ENCODE results near the gene ELANE.
A peak's percentile ranks its signal among the peaks of the same experiment; 100 is the strongest.

The ELANE gene

DNA sequence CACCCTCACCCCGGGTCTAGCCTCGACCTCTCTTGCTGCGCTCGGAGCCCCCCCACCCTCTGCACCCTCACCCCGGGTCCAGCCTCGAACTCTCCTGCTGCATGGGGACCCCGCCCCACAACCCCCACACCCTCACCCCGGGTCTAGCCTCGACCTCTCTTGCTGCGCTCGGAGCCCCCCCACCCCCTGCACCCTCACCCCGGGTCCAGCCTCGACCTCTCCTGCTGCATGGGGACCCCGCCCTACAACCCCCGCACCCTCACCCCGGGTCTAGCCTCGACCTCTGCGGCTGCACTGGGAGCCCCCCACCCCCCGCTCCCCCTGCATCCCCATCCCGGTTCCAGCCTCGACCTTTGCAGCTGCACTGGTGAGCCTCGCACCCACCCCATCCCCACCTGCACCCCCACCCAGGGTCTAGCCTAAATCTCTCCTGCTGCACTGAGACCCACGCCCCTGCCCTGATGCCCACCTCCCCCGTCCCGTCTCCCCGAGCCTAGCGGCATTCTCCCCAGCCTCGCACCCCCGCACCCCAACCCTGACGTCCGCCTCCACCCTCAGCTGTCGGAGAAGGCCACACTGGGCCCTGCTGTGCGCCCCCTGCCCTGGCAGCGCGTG, 9.1 kb downstream of the ELANE start:
- DNase-seq = no peak

DNA sequence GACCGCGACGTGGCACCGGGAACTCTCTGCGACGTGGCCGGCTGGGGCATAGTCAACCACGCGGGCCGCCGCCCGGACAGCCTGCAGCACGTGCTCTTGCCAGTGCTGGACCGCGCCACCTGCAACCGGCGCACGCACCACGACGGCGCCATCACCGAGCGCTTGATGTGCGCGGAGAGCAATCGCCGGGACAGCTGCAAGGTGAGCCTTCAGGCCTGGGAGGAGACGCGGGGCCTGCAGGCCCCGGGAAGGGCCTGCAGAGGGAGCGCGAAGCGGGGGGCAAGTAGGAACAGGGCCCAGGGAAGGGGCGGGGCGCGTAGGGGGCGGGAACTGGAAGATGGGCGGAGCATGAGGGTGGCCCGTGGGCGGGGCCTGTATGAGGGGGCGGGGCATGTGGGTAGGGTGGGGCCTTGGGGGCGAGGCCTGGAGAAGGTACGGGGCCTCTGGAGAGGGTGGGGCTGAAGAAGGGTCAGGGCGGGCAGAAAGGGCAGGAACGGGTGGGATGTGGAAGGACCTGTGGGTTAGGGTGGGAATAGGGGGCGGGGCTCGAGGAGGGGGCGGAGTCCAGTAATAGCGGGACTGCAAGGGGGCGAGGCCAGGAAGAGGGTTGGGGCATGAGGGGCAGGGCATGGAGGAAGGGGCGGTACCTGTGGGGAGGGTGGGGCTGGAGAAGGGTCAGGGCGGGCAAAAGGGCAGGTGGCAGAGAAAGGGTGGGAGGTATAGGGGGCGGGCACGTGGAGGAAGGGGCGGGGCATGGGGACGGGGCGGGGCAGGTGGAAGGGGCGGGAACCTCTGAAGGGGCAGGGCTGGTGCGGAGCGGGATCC, 9.9 kb downstream of the ELANE start:
- peak in 1 of 56 donors; percentile 70 for DNase-seq

DNA sequence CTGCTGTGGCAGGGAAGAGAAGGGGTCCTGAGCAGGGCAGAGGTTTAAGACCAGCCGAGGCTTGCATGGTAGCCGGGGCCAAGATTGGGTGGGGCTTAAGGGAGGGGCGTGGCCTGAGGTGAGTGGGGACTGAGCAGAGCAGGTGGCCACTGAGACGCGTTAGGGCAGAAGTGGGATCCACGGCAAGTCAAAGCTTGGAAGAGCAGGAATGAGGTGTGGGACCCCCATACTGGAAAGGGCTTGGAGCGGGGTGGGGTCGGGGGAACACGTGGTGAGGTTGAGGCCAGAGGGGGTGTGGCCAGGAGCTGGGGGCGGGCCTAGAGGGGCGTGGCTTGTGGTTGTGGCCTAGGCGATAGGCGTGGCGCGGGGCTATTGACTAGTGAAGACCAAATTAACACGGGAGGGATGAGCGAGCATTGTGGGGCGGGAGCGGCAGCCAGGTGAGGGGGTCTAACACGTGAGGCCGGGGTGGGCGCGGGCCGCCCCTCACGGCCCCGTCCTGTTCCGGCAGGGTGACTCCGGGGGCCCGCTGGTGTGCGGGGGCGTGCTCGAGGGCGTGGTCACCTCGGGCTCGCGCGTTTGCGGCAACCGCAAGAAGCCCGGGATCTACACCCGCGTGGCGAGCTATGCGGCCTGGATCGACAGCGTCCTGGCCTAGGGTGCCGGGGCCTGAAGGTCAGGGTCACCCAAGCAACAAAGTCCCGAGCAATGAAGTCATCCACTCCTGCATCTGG, 10.6 kb downstream of the ELANE start:
- DNase-seq = peak in 7 of 56 donors; percentile 14 to 55 (median 17)

DNA sequence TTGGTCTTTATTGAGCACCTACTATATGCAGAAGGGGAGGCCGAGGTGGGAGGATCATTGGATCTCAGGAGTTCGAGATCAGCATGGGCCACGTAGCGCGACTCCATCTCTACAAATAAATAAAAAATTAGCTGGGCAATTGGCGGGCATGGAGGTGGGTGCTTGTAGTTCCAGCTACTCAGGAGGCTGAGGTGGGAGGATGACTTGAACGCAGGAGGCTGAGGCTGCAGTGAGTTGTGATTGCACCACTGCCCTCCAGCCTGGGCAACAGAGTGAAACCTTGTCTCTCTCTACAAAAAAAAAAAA, 11.2 kb downstream of the ELANE start:
- no peak for DNase-seq

DNA sequence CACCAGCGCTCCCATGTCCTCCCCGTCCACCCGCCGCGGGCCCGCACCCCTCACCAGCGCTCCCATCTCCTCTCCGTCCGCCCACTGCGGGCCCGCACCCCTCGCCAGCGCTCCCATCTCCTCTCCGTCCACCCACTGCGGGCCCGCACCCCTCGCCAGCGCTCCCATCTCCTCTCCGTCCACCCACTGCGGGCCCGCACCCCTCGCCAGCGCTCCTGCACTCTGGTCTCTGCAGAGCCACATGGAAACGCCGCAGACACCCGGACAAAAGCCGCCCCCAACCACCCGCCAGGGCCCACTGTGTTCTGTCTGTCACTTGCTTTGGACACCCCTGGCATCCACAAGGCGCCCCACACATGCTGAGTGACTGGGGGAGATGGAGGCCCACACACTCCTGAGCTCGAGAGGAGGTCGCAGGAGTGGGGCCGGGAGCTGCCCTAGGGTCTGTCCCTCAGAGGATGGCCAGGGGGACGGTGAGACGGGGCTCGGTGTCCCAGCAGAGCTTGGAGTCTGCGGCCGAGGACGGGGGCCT, 14.7 kb downstream of the ELANE start:
- DNase-seq = no peak

DNA sequence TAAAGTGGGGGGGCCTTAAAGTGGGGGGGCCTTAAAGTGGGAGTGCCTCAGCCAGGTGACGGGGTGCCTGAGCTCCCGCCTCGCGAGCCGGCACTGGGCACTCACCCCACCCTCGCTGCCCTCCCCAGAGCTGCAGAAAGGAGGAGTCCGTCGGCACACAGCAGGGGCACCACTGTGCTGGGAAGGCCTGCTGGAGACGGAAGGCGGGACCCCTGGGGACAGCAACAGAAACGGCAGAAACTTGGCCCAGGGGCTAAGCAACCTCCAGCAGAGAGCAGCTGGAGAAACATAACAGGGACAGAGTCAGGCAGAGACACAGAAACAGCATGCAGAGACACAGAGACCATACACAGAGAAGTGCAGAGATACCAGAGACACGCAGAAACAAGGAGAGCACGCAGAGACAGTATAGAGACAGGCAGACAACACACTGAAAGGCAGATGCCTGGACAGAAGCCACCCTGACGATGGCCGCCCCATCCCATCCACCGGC, 15.2 kb downstream of the ELANE start:
- no peak for DNase-seq

DNA sequence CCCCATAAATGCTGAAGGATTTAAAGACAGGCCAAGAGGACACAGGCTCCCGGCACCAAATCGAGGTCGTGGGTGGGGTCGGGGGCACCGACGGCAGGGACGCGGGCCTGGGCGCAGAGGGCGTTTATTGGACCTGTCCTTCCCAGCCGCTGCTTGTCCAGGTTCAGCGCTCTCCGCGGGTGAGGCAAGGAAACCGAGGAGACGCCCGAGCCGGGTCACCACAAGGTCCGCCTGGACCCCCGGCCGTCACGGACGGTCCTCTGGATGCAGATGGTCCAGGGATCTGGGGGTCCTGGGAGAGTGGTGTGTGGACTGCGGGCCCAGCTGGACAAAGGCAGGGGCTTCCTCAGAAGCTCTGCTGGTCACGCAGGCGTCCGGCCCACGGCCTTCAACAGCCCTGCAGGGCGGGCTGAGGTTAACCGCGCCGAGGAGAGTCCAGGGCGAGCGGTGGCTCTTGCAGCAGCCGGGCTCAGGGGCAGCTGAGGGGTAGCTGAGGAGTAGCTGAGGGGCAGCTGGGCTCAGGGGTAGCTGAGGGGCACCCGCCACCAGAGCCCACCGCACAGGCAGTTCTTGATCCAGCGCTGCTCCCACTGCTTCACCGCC, 15.9 kb downstream of the ELANE start:
- no peak for DNase-seq

DNA sequence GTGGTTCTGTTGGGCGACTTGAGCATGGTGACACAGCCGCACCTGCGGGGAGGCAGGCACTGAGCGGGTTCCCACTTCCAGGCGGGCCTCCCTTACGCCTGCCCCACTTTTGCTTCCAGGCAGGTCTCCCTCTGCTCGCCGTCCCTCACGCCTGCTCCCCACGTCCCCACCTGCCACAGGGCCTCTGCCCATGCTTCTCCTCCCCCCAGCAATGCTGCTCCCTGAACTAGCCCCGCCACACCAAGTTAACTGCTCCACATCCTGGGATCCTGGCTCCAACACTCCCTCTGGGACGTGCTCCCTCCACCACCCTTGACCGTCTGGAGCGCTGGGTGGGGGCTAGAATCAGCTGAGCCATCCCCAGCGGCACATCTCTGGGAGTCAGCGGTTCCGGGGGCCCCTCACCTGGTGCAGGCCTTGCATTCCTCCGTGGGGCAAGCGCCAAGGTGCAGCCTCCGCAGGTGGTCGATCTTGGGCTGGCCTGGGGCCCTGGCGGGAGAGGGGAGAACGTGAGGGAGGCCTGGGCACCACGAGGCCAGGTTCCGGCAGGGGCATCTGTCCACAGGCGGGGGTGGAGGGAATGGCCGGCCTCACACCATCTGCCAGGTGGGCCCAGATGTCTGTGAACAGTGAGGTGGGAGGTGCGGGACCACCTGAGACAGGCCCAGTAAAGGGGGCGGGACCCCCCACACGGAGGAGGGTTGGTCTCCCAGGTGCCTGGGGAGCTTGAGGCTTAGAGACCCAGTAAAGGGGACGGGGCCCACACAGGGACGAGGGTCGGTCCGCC, 16.5 kb downstream of the ELANE start:
- no peak for DNase-seq

DNA sequence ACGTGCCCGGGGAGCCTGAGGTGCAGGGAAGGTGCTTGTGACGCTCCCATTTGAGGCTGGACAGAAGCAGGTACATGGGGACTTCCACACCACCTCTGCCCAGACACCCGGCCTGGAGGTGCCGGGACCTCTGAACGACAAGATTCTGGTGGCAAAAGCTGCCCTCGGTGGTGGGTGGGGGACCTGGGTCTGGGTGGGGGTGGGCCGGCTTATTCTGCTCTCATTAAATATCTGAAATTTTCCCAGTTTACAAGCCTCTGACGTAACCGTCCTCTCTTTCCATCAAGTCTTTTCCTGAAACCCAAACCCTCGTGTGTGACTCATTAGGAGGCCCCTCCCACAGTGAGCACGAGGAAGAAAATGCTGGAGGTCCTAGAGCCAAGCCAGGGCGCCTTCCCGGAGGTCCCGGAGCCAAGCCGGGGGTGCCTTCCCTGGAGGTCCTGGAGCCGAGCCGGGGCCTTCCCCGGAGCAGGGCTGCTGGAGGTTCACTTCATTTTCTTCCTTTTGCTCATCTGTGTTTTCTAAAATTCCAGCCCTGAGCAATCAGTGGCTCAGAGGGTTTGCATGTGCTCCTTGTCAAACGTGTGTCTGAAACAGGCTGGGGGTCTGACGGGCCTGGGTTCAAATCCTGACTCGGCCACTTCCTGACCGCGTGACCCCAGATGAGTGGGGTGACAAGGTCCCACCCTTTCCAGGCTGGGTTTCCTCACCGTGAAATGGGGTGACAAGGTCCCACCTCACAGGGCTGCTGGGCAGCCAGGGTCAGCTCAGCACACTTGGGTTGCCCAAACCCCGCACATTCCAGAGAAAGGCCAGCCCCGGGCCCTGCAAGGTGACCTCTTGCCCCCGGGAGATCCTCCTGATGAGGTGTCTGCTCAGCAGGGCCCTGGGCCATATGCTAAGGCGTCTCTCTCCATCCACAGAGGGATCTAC, 17.4 kb downstream of the ELANE start:
- no peak for DNase-seq

DNA sequence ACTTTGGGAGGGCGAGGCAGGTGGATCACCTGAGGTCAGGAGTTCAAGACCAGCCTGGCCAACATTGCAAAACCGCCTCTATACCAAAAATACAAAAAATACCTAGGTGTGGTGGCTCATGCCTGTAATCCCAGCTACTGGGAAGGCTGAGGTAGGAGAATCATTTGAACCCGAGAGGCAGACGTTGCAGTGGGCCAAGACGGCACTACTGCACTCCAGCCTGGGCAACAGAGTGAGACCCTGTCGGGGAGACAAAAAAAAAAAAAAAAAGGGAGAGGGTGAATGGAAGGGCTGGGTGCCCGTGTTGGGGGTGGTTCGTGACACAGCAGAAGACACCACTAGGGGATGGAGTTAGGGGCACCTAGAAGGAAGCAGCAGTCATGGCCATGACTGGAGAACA, 18.2 kb downstream of the ELANE start:
- no peak for DNase-seq

DNA sequence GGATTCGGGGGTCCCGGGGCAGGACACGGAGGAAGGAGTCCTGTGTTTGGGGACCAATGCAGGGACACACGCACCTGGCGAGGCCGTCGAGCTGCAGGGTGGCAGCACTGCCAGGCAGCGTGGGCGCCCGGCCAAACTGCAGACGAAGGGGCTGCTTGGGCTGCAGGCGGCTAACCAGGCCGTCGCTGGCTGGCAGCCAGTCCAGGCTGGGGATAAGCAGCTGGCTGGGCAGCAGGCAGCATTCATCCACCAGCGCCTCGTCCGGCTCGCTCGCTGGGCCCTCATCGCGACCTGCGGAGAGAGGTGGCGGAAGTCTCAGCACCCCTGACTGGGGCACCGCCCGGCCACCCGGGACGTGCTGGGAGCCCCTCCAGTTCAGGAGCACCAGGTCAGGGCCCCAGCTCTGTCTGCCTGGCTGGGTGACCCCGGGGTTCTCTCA, 18.9 kb downstream of the ELANE start:
- peak in 25 of 56 donors; percentile 11 to 71 (median 32) for DNase-seq

DNA sequence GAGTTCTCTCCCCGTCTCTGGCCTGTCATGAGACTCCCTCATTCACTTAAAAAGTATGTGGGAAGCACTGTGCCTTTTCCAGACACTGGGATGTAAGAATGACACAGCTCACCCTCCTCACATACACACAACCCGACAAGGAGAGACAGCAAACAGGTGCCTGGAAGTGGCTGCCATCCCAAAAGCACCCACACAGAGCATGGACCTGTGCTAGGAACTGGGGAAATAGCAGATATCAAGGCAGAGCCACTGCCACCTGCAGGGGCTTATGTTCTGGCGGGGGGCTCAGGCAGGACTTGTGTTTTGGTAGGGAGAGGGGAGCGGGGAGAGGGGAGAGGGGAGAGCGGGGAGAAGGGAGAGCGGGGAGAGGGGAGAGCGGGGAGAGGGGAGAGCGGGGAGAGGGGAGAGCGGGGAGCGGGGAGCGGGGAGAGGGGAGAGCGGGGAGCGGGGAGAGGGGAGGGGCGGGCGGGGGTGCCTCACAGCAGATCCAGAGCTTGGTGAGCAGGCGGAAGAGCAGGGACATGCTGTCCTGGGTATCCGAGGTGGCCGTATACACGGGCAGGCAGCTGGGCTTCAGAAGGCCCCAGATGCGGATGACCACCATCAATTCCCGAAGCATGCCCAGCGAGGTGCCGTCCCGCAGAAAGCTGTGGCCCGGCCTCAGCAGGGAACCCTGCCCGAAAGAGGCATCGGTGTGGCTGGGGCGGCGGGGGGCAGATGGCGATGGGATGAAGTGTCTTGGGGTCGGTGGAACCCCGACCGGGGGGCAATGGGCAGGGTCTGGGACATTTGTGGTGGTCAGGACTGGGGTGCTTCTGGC, 19.6 kb downstream of the ELANE start:
- no peak for DNase-seq

DNA sequence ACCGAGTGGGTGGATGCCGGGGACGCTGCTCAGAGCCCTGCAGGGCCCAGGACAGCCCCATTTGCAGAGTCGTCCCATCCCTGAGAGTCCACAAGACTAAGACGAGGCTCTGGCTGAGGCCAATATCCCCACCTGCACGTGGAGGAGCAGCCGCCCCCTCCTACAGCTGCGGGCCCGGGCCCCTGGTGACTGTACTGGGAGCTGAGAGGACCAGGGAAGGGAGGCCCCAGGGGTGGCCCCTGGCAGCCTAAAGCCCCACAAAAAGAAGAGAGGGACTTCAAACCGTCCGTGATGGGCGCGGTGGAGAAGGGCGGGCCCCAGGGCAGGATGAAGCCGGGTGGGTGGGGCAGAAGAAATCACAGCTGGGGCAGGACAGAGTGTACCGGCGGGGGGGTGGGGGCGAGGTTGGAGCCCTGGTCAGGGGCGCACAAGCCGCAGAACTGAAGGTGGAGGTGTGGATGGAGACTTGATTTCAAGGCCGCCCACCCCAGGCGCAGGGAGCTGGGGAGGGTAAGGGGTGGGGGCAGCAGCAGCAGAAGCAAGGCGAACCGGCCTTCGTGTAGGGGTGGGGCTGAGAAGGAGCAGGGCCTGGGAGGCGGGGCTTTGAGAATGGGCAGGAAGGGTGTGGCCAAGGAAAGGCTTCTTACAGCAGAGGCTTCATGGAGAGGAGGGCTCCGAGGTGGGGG, 20.3 kb downstream of the ELANE start:
- DNase-seq = peak in 1 of 56 donors; percentile 11

DNA sequence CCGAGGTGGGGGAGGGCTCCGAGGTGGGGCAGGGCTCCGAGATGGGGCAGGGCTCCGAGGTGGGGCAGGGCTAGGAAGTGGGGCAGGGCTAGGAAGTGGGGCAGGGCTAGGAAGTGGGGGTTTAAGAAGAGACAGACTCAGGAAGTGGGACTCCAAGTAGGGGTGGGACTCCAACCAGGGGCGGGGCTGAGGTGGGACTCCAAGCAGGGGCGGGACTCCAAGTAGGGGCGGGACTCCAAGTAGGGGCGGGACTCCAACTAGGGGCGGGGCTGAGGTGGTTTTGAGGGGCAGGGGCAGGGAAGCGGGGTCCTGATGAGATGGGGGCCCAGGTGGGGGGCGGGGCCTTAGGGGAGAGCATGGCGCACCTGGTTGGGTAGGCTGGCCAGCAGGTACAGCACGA, 21.0 kb downstream of the ELANE start:
- no peak for DNase-seq

DNA sequence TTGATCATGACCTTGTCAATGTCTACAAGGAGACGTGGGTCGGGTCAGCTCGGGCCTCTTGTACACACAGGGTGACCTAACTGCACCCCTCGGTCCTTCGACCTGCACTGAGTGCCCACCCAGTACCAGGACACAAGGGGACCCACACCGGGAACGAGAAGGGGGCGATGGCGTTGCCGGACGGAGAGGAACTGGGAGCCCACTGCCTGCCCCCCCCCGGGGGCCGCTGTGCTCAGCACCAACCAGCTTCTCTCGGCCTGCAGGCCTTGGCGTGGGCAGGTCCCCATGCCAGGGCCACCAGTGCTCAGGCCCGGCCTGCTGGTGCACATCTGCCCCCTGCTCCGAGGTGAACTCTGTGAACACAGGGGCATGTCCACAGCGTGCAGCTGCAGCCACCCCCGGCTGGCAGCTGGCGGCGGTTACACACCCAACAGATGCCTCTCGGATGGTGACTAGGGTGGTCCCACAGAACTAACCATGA, 21.5 kb downstream of the ELANE start:
- DNase-seq = no peak

DNA sequence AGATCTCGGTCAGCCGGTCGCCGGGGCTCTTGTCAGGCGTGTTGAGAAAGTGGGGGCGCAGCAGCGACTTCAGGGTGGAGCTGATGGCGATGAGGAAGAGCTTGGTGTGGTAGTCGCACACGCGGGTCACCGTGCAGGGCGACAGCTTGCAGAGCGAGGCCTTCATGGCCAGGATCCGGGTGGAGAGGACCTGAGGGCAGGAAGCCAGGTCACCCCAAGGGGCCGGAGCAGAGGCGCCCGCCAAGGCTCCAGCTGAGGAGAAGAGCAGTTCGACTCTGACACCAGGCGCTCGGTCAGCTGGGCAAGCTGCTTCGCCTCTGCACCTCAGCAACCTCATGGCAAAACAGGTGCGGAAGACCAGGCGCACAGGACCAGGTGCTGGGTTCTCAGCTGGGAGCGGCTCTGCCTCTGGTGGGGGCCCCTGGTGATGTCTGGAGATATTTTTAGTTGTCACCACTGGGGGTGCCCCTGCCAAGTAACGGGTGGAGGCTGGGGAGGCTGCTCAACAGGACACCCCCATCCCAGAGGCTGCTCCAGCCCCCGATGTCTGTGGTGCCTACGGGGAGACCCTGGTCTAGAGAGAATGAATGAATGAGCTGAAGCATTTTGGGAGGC, 23.3 kb downstream of the ELANE start:
- no peak for DNase-seq

DNA sequence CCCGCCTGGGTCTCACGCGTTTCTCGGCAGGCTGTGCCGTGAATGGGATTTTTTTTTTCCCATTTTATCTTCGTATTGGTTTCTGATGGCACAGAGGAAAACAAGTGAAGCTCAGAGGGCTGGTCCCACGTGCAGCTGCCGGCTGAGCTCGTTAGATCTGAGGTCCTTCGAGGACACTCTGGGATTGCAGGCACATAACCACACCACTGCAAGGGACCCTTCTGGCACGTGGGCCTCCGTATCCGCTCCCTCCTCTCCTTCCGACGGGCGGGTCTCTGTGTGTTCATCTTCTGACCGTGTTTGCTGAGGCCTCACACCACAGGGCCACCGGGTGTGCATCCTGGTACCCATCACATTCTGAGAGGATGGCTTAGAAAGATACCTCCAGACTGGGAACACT, 24.0 kb downstream of the ELANE start:
- DNase-seq = no peak
